C4-2B (cell line): ENCODE data around the gene ZMYM5.

ENCODE experiments used
- ZFX ChIP-seq: fragments of 450-650 bp; IDR thresholded peaks from 2 replicates; pipeline ENCODE4 v1.6.1; 2017
- TF ChIP-seq, protein P1 (sequence below): fragments of 450-650 bp; conservative IDR thresholded peaks from 2 replicates; pipeline ENCODE4 v1.5.1; 2017; ENCODE audit warnings: mild to moderate bottlenecking

GRCh38 chr13:19810996-19811881 lies 52.2 kb downstream of the ZMYM5 start:
- TF ChIP-seq, protein P1, sequence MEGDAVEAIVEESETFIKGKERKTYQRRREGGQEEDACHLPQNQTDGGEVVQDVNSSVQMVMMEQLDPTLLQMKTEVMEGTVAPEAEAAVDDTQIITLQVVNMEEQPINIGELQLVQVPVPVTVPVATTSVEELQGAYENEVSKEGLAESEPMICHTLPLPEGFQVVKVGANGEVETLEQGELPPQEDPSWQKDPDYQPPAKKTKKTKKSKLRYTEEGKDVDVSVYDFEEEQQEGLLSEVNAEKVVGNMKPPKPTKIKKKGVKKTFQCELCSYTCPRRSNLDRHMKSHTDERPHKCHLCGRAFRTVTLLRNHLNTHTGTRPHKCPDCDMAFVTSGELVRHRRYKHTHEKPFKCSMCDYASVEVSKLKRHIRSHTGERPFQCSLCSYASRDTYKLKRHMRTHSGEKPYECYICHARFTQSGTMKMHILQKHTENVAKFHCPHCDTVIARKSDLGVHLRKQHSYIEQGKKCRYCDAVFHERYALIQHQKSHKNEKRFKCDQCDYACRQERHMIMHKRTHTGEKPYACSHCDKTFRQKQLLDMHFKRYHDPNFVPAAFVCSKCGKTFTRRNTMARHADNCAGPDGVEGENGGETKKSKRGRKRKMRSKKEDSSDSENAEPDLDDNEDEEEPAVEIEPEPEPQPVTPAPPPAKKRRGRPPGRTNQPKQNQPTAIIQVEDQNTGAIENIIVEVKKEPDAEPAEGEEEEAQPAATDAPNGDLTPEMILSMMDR, result no peak
- TF ChIP-seq ZFX, result no peak
